Activated naive CD8-positive, alpha-beta T cell treated with anti-CD3 and anti-CD28 coated beads, Interleukin-2, amount 10 ng/mL, durations not matched to agents 7 days and 5 days (primary cell): ENCODE data around the gene WDR33. TPM values are rescaled to one million over a fixed set of nuclear protein-coding genes. Genes with fewer than 3 reads are reported as not detected.

Experiments used
- ATAC-seq: fragments of 150-1000 bp; cut with Tn5 transposase; one replicate; pipeline ENCODE4 v1.10.0; 2021; ENCODE audit warnings: low read depth, moderate library complexity
- POLR2A ChIA-PET: fragments of 350-600 bp; sonication (Branson Sonifier 250); formaldehyde crosslinking; loops from one replicate; lab custom pipeline; 2021; ENCODE audit warnings: antibody characterized with exemption; lab: Charles Lee
- DNase-seq: peaks from one replicate; pipeline ENCODE4 v3.0.0; 2021
- H3K27ac Mint-ChIP-seq: one replicate; pipeline ENCODE4 v1.8.0; 2022; ENCODE audit warnings: mild to moderate bottlenecking, mixed read lengths
- H3K27me3 Mint-ChIP-seq: one replicate; pipeline ENCODE4 v1.8.0; 2022; ENCODE audit warnings: mild to moderate bottlenecking, moderate library complexity, mixed read lengths
- H3K36me3 Mint-ChIP-seq: one replicate; pipeline ENCODE4 v1.8.0; 2021; ENCODE audit warnings: mild to moderate bottlenecking, mixed read lengths
- H3K4me1 Mint-ChIP-seq: one replicate; pipeline ENCODE4 v1.8.0; 2021; ENCODE audit warnings: mixed read lengths
- H3K4me3 Mint-ChIP-seq: one replicate; pipeline ENCODE4 v1.8.0; 2022; ENCODE audit warnings: mild to moderate bottlenecking, moderate library complexity, mixed read lengths
- H3K9me3 Mint-ChIP-seq: one replicate; pipeline ENCODE4 v1.8.0; 2021; ENCODE audit warnings: mixed read lengths
- total RNA-seq, 2 experiments: library from RNA; stranded (reverse); gene quantifications; one replicate each; pipeline ENCODE4 v1.2.3, GENCODE V29; 2021

The WDR33 gene
- total RNA-seq, 2 experiments from 2014 or later = 69.1 to 82.2 TPM

- no peak overlapping the region for H3K4me3 Mint-ChIP-seq
- DNase-seq (no peak), ATAC-seq (no peak)
- H3K36me3 Mint-ChIP-seq = peaks cover 25% of the 10 kb centered on the region
- no peaks in the 10 kb centered on the region for H3K27me3 Mint-ChIP-seq
- H3K27ac Mint-ChIP-seq = no peak overlapping the region
- POLR2A ChIA-PET = no interaction called here
- H3K9me3 Mint-ChIP-seq = no peaks in the 10 kb centered on the region
- peaks cover 4% of the 10 kb centered on the region for H3K4me1 Mint-ChIP-seq
These were observed 91.4 kb downstream of the WDR33 start for GRCh38 chr2:127719301-127720218.

DNA sequence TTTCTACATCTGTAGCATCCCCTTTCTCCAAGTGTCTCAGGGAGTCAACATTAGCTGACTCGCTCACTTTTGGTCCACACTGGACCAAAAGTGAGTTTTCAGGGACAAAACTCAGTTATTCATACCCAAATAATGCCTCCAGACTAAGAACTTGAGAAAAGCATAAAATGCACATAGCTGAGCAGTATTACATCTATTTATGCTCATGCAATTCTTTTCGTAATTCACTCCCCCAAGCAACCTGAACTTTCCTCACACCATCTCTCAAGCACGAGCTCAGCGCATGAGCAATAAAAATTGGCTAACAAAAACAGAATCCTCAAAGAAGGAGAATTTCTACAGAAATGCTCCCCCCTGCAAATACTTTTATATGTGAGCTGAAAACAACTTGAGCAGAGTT, 92.7 kb downstream of the WDR33 start:
- POLR2A ChIA-PET = no interaction called here
- no peaks in the 10 kb centered on the region for H3K9me3 Mint-ChIP-seq
- DNase-seq = no peak
- no peak for ATAC-seq
- no peaks in the 10 kb centered on the region for H3K27me3 Mint-ChIP-seq
- no peak overlapping the region for H3K4me3 Mint-ChIP-seq
- H3K27ac Mint-ChIP-seq = no peak overlapping the region
- peaks cover 4% of the 10 kb centered on the region for H3K4me1 Mint-ChIP-seq
- peaks cover 24% of the 10 kb centered on the region for H3K36me3 Mint-ChIP-seq

GRCh38 chr2:127715778-127716449, 95.1 kb downstream of the WDR33 start:
- H3K4me3 Mint-ChIP-seq = no peak overlapping the region
- ATAC-seq (no peak), DNase-seq (no peak)
- no peaks in the 10 kb centered on the region for H3K27me3 Mint-ChIP-seq
- POLR2A ChIA-PET = interaction anchor here (0.8 kb wide), 1 partner anchor 9 kb away, joined by 3 read pairs; no protein-coding TSS in a partner anchor
- H3K36me3 Mint-ChIP-seq = peaks cover 13% of the 10 kb centered on the region
- H3K27ac Mint-ChIP-seq = no peak overlapping the region
- H3K9me3 Mint-ChIP-seq = no peaks in the 10 kb centered on the region
- H3K4me1 Mint-ChIP-seq = no peaks in the 10 kb centered on the region

DNA sequence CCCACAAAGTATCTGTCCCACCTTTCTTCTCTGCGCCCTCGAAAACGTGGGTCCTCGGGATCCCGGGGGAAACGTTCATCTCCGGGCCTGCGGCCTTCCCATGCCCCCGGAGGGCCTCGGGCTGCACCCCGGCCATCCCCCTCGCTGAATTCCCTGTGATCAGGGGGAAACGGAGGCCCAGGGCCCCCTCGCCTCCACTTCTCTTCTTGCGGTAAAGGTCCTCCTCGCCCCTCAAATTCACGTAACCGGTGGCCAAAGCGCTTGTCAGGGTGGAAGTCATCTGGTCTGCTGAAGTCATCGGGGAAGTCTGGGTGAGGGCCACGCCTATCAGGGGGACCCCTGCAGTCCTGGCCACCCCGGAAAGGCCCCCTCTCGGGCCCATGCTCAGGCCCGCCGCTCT, 97.4 kb downstream of the WDR33 start:
- no peak for ATAC-seq
- POLR2A ChIA-PET = interaction anchor here (1.7 kb wide), 1 partner anchor 11 kb away, joined by 7 read pairs; no protein-coding TSS in a partner anchor
- H3K4me1 Mint-ChIP-seq = no peaks in the 10 kb centered on the region
- peaks cover 17% of the 10 kb centered on the region for H3K36me3 Mint-ChIP-seq
- no peak overlapping the region for H3K4me3 Mint-ChIP-seq
- H3K27ac Mint-ChIP-seq = no peak overlapping the region
- no peak for DNase-seq
- no peaks in the 10 kb centered on the region for H3K9me3 Mint-ChIP-seq
- no peaks in the 10 kb centered on the region for H3K27me3 Mint-ChIP-seq

DNA sequence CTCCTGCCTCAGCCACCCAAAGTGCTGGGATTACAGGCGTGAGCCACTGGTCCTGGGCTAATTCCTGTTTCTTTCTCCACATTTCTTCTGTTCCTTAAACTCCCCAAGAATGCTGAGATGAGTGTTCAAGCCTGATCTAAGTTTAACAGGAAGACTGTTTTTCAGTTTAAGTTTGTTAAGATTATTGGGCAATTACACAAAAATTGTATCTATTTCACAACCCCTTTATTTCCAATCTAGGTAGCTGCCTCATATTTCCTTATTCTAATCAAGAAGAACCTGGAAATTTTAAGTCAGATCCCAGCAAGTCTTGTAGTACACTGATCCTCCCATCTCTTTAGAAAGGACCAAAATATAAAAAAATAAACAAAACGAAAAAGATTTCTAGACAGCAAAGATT, 98.0 kb downstream of the WDR33 start:
- Mint-ChIP-seq H3K36me3 (peaks cover 13% of the 10 kb centered on the region), H3K4me1 (no peaks in the 10 kb centered on the region), H3K27me3 (no peaks in the 10 kb centered on the region), H3K4me3 (no peak overlapping the region), H3K27ac (no peak overlapping the region), H3K9me3 (no peaks in the 10 kb centered on the region)
- DNase-seq (no peak), ATAC-seq (no peak)
- POLR2A ChIA-PET = interaction anchor here (1.7 kb wide), 1 partner anchor 11 kb away, joined by 7 read pairs; no protein-coding TSS in a partner anchor

DNA sequence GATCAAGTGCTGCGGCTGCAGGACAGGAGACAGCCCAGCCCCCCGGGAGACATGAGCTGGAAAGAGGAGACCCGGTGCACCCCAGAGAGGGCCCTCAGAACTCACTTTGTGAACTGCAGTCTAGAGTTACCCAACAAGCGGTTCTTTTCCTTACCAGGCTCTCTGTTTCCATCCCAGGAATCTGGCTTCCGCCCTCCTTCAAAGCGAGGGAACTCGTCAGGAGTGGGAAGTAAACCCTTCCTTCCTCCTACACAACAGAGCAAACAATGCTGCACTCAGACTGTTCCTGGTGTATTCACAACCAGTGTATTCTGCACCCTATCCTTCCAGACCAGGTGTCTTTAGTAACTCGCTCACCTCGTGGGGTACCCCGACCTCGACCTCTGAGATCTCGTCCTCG, 101.6 kb downstream of the WDR33 start:
- Mint-ChIP-seq H3K4me3 (no peak overlapping the region), H3K36me3 (peaks cover 22% of the 10 kb centered on the region), H3K4me1 (peaks cover 5% of the 10 kb centered on the region), H3K27me3 (no peaks in the 10 kb centered on the region), H3K27ac (no peak overlapping the region), H3K9me3 (no peaks in the 10 kb centered on the region)
- POLR2A ChIA-PET = no interaction called here
- DNase-seq = no peak
- ATAC-seq = no peak

DNA sequence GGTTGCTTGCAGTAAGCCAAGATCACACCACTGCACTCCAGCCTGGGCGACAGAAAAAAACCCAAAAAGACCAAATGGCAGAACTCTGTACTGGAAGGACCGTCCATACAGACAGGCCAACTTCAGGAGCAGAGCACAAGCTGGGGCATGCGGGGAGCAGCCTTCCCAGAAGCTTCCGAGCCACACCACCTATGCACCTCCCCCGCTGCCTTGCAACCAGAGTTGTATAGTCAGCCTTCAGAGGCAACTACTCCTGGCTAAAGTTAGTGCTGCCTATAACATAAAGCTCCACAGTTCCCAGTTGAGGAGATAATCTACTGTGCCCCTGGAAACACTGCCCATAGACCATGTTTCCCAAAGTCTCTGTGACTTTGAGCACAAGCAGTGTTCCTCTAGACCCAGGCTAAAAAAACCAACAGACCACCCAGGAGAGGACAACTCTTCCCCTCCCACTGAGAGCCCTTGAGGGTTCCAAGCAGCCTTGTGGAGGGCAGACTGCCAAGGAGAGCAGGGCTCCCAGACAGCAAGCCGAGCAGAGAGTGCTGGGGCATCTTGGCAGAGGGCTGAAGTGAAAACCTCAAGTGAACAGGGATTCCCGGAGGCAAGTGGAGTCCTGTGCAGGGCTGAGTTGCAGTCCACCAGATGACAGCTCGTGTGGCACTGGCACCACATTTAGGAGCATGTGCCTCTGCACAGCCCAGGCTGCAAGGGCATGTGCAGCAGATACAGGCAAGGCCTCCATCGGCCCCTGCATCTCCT, 102.9 kb downstream of the WDR33 start:
- Mint-ChIP-seq H3K36me3 (peaks cover 25% of the 10 kb centered on the region), H3K27me3 (no peaks in the 10 kb centered on the region), H3K4me3 (no peak overlapping the region), H3K4me1 (peaks cover 10% of the 10 kb centered on the region), H3K9me3 (no peaks in the 10 kb centered on the region), H3K27ac (no peak overlapping the region)
- no peak for ATAC-seq
- POLR2A ChIA-PET = no interaction called here
- DNase-seq = no peak

DNA sequence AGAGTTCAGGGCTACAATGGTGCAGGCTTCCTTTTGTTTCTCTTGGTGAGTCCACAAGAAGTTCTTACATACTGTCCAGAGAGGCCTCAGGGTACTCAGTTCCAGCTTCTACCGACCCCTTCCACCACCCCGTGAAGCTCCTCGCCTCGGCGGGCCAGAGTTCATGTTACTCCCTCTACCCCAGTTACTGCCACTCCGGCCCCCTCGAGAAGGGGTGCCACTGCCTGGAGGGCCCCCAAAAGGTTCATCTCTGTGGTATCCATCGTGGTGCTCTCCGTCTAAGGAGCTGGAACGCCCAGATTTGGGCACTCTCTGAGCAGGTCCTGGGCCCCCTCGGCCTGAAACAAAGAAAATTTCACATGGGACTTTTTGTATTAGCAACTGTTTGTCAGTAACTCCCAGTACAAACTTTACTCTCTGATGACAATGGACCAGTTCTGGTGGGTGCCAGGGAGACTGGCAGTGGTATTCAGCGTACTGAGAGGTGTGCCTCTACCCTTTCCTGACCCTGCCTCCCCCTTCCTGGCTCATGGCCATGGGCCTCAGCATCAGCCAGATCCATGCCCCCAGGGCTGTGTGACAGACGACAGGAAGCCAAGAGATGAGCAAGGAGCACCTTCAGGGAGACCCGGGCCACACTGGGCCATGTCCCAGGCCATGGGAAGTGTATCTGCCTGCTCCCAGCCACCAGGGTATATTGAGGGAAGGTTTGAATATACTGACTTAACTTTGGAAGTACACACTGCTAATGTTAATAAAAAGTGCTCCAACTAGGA, 104.6 kb downstream of the WDR33 start:
- Mint-ChIP-seq H3K27me3 (no peaks in the 10 kb centered on the region), H3K27ac (peak overlapping the region; percentile 9), H3K36me3 (peaks cover 28% of the 10 kb centered on the region), H3K9me3 (no peaks in the 10 kb centered on the region), H3K4me3 (no peak overlapping the region), H3K4me1 (peaks cover 19% of the 10 kb centered on the region)
- DNase-seq = no peak
- ATAC-seq = no peak
- POLR2A ChIA-PET = interaction anchor here (1.1 kb wide), 1 partner anchor 9 kb away, joined by 3 read pairs; no protein-coding TSS in a partner anchor

DNA sequence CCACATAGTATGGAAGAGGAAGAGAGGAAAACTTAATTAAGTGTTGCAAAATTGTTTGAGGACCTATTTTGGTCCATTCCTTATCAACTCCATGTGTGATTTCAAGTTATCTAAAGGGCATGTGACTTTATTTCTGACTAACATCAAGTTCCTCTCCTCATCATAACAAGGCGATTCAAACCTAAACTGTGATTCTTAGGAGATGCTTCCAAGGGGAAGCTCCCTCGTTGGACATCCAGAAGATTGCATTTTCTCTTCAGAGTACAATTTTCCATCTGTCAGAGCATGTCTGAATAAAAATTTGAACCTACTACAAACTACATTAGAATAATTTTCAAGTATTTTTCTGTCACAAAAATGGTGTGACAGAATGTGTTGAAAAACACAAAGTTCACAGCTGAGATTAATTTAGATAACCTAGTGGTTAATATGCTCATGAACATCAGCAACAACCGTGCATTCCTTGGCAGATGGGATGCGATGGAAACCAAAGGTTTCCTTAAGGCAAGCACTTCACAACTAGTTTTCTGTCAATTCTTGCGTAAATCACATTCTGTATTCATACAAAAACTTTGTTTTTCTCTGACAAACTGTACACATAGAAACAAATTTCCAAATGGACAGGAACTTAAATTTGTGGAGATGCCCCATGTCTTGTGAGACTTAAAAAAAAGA, 105.4 kb downstream of the WDR33 start:
- H3K9me3 Mint-ChIP-seq = no peaks in the 10 kb centered on the region
- H3K27me3 Mint-ChIP-seq = no peaks in the 10 kb centered on the region
- no peak overlapping the region for H3K27ac Mint-ChIP-seq
- H3K4me1 Mint-ChIP-seq = peaks cover 21% of the 10 kb centered on the region
- DNase-seq (no peak), ATAC-seq (no peak)
- H3K4me3 Mint-ChIP-seq = no peak overlapping the region
- peaks cover 26% of the 10 kb centered on the region for H3K36me3 Mint-ChIP-seq
- POLR2A ChIA-PET = no interaction called here

GRCh38 chr2:127704641-127705390, 106.2 kb downstream of the WDR33 start:
- ATAC-seq = no peak
- no peak overlapping the region for H3K27ac Mint-ChIP-seq
- DNase-seq = no peak
- H3K4me1 Mint-ChIP-seq = peaks cover 25% of the 10 kb centered on the region
- peaks cover 26% of the 10 kb centered on the region for H3K36me3 Mint-ChIP-seq
- POLR2A ChIA-PET = no interaction called here
- no peaks in the 10 kb centered on the region for H3K9me3 Mint-ChIP-seq
- H3K27me3 Mint-ChIP-seq = no peaks in the 10 kb centered on the region
- no peak overlapping the region for H3K4me3 Mint-ChIP-seq

DNA sequence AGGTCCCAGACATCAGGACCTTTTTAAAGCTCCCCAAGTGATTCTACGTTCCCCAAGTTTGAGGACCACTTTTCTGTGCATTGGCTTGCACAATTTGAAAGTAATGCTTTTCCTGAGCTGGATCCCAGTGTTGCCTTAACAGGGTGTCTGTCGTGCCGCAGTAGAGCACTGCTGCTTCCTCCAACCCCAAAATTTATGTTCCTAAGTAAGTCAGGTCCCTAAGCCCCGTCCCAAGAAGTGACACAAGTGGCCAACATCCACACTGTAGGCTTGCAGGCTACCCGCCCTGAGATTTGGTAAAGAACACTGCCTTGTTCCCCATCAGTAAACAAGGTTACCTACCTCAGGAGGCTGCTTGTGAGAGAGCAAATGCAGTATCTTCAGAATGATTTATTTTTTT, 107.7 kb downstream of the WDR33 start:
- Mint-ChIP-seq H3K27ac (no peak overlapping the region), H3K4me3 (peak overlapping the region; percentile 19), H3K4me1 (peaks cover 25% of the 10 kb centered on the region), H3K27me3 (no peaks in the 10 kb centered on the region), H3K9me3 (no peaks in the 10 kb centered on the region), H3K36me3 (peaks cover 20% of the 10 kb centered on the region)
- DNase-seq = no peak
- POLR2A ChIA-PET = no interaction called here
- ATAC-seq = no peak
